Measurements from ENCODE around the gene BIVM. TPM values are rescaled to one million over a fixed set of nuclear protein-coding genes. Genes with fewer than 3 reads are reported as not detected.

BIVM gene
- polyA plus RNA-seq, 2 of the 4 experiments (the other 2 are of a cell fraction), result 7.4 to 14.7 TPM

DNA sequence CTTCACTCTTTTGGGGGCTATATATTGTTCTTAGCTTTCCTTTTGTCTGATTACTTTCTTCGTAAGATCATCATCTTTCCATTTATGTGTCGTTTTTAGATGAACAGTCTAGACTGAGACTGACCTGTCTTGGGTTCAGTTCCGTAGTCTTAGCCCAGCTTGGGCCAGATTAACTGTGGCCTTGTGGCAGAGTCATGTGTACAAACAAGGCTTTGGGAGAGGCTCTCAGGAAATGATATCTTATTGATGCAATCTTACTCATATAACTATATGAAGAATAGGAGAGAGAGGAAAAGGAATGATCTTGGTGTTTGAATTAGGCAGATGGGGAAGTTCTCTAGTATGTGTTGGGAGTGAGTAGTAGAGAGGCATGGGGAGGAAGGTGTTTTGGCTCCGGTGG lies 40.1 kb downstream of the BIVM start:
- ChIA-PET CTCF (no interaction called here), POLR2A (no interaction called here)
- H3K4me3 ChIP-seq, result no peak overlapping the region
- no peak for TF ChIP-seq CTCF (IDR thresholded peaks at IDR 0.05)
- no peak for TF ChIP-seq PHF8 (IDR thresholded peaks at IDR 0.05; ENCODE audit: borderline replicate concordance, low read depth)
- no peak for TF ChIP-seq RAD21 (conservative IDR thresholded peaks at IDR 0.05 in 1 of 2, IDR thresholded peaks at IDR 0.05 in 1 of 2)
- TF ChIP-seq MYC (IDR thresholded peaks at IDR 0.05; ENCODE audit: borderline replicate concordance, low read length), result no peak
- no peak for TF ChIP-seq ZFP36 (IDR thresholded peaks at IDR 0.05; ENCODE audit: borderline replicate concordance, partially characterized antibody)
- no peak for TF ChIP-seq BHLHE40 (IDR thresholded peaks at IDR 0.05; ENCODE audit: low read depth, low read length)
- no peaks in the 10 kb centered on the region for H3K9me3 ChIP-seq
- H3K27ac ChIP-seq, result no peak overlapping the region
- FAIRE-seq (no peak), DNase-seq (ENCODE audit: low read depth in 1 of 2, low spot score in 1 of 2) (no peak), ATAC-seq (no peak)
- WGBS (ENCODE audit: missing lambda C conversion rate), result 30% methylated on average over 4 of the region's 4 CpGs
- no peak overlapping the region for H3K4me2 ChIP-seq
- no peaks in the 10 kb centered on the region for H3K4me1 ChIP-seq

DNA sequence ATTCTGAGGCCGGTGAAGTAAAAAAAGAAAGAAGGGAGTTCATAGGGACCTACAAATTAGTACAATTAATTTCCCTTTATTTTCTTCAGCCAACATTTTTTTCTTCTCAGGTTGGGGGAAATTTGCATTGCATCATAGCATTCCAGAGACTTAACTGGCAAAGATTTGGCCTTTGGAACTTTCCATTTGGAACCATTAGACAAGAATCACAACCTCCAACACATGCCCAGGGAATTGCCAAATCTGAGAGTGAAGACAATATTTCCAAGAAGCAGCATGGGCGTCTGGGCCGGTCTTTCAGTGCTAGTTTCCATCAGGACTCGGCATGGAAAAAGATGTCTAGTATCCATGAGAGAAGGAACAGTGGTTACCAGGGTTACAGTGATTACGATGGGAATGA lies 40.5 kb downstream of the BIVM start:
- TF ChIP-seq RNF2 (IDR thresholded peaks at IDR 0.05; ENCODE audit: borderline replicate concordance, low read depth) (no peak), USF2 (IDR thresholded peaks at IDR 0.05) (no peak), TP53 (CRISPR knock-in tag; IDR thresholded peaks at IDR 0.05) (no peak), ZSCAN20 (CRISPR knock-in tag; IDR thresholded peaks at IDR 0.05) (no peak), FOXS1 (CRISPR knock-in tag; IDR thresholded peaks at IDR 0.05) (no peak), SREBF2 (IDR thresholded peaks at IDR 0.05) (no peak), HMGXB4 (CRISPR knock-in tag; IDR thresholded peaks at IDR 0.05; ENCODE audit: borderline replicate concordance) (no peak), RCOR1 (IDR thresholded peaks at IDR 0.05; ENCODE audit: low read depth, low read length) (no peak), HOXB5 (CRISPR knock-in tag; IDR thresholded peaks at IDR 0.05) (no peak), RAD21 (conservative IDR thresholded peaks at IDR 0.05 in 1 of 2, IDR thresholded peaks at IDR 0.05 in 1 of 2) (no peak), CEBPB (IDR thresholded peaks at IDR 0.05) (no peak), GATA3 (IDR thresholded peaks at IDR 0.05; ENCODE audit: borderline replicate concordance) (no peak), EHMT2 (IDR thresholded peaks at IDR 0.05; ENCODE audit: low read depth) (no peak), CBX2 (IDR thresholded peaks at IDR 0.05; ENCODE audit: borderline replicate concordance, low read depth) (no peak), CHD4 (IDR thresholded peaks at IDR 0.05; ENCODE audit: borderline replicate concordance) (no peak)
- TF ChIP-seq, protein P1, sequence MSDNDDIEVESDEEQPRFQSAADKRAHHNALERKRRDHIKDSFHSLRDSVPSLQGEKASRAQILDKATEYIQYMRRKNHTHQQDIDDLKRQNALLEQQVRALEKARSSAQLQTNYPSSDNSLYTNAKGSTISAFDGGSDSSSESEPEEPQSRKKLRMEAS (IDR thresholded peaks at IDR 0.05), result no peak
- H3K9me3 ChIP-seq, result no peaks in the 10 kb centered on the region
- no peaks in the 10 kb centered on the region for H3K4me1 ChIP-seq
- H3K27ac ChIP-seq, result no peak overlapping the region
- H3K4me3 ChIP-seq, result no peak overlapping the region
- H3K4me2 ChIP-seq, result no peak overlapping the region
- no peak for FAIRE-seq
- ChIA-PET POLR2A (no interaction called here), CTCF (no interaction called here)
- no peak for DNase-seq (ENCODE audit: low read depth in 1 of 2, low spot score in 1 of 2)
- 83% methylated on average over 5 of the region's 5 CpGs for WGBS (ENCODE audit: missing lambda C conversion rate)
- ATAC-seq, result no peak

Data from A549 (cell line).